A549 (cell line): ENCODE data around the gene SAPCD2. TPM values are rescaled to one million over a fixed set of nuclear protein-coding genes. Genes with fewer than 3 reads are reported as not detected.

Experiments
- ATAC-seq, 2 experiments: fragments of 200-7000 bp in 1 of 2; fragments of >200 bp in 1 of 2; cut with Nextera tagmentation in 1 of 2; cut with Tn5 transposase in 1 of 2; 3 replicates each; pipeline versions ENCODE4 v1.8.0 to v1.9.1; 2018 to 2020; ENCODE audit warnings: mild to moderate bottlenecking in 1 of 2, moderate library complexity in 1 of 2
- CTCF ChIA-PET: fragments of 300-600 bp; sonication (Branson Sonifier 250); formaldehyde crosslinking; extraction: SDS; loops from one replicate; lab custom pipeline; 2021; ENCODE audit warnings: antibody characterized with exemption, inconsistent platforms; lab: Yijun Ruan, JAX
- POLR2A ChIA-PET: fragments of 350-600 bp; formaldehyde crosslinking; extraction: SDS; loops from one replicate; lab custom pipeline; 2021; ENCODE audit warnings: antibody characterized with exemption, inconsistent platforms; lab: Yijun Ruan, JAX
- DNase-seq, 2 experiments: peaks; one replicate each; pipeline versions ENCODE4 v3.0.0 to v3.0.0-alpha.2; 2011 to 2016; ENCODE audit warnings: low read depth in 1 of 2, low spot score in 1 of 2
- FAIRE-seq: peaks from 2 replicates; lab custom pipeline; 2011; peaks lifted over from hg19 to GRCh38; lab: Jason Lieb, UNC
- H3K27ac ChIP-seq, 2 experiments: fragments of >200 bp; sonication (Bioruptor Twin); formaldehyde crosslinking; 3 replicates each; pipeline ENCODE4 v1.5.1; 2016 to 2017
- H3K4me1 ChIP-seq: fragments of >200 bp; sonication (Bioruptor Twin); formaldehyde crosslinking; 3 replicates; pipeline ENCODE4 v1.6.1; 2016
- H3K4me2 ChIP-seq: fragments of >200 bp; sonication (Bioruptor Twin); formaldehyde crosslinking; 3 replicates; pipeline ENCODE4 v1.6.1; 2016
- H3K4me3 ChIP-seq: fragments of >200 bp; sonication (Bioruptor Twin); formaldehyde crosslinking; 3 replicates; pipeline ENCODE4 v1.5.1; 2016
- H3K9me3 ChIP-seq: fragments of >200 bp; sonication (Bioruptor Twin); formaldehyde crosslinking; 3 replicates; pipeline ENCODE4 v1.6.1; 2016
- ESRRA ChIP-seq: fragments of 150-350 bp; IDR thresholded peaks from 2 replicates; pipeline ENCODE4 v1.6.1; 2014; ENCODE audit warnings: mild to moderate bottlenecking, low read length, borderline replicate concordance
- FOSB ChIP-seq: fragments of 250-450 bp; sonication (Bioruptor Pico); IDR thresholded peaks from 2 replicates; pipeline ENCODE4 v1.5.0; 2020; ENCODE audit warnings: mild to moderate bottlenecking, moderate library complexity
- FOSL2 ChIP-seq, 2 experiments: fragments of 450-650 bp in 1 of 2; fragments of >200 bp in 1 of 2; sonication (Bioruptor Twin) in 1 of 2; formaldehyde crosslinking; IDR thresholded peaks; 2 replicates each; pipeline versions ENCODE4 v1.5.0 to v1.6.1; 2016 to 2020; ENCODE audit warnings: mild to moderate bottlenecking in 1 of 2, moderate library complexity in 1 of 2
- HDAC2 ChIP-seq: fragments of 200-600 bp; sonication (generic); IDR thresholded peaks from 2 replicates; pipeline ENCODE4 v1.6.1; 2016
- HEYL ChIP-seq: fragments of 250-450 bp; sonication (Bioruptor Pico); IDR thresholded peaks from 2 replicates; pipeline ENCODE4 v1.8.0; 2021; ENCODE audit warnings: mild to moderate bottlenecking, moderate library complexity
- HMGXB4 ChIP-seq: fragments of 250-450 bp; sonication (Bioruptor Pico); IDR thresholded peaks from 2 replicates; pipeline ENCODE4 v1.5.0; 2021; ENCODE audit warnings: mild to moderate bottlenecking, moderate library complexity, borderline replicate concordance
- HOXA7 ChIP-seq: fragments of 250-450 bp; sonication (Bioruptor Pico); IDR thresholded peaks from 2 replicates; pipeline ENCODE4 v1.5.0; 2020; ENCODE audit warnings: mild to moderate bottlenecking, moderate library complexity
- JUN ChIP-seq, 2 experiments: fragments of >200 bp; sonication (Bioruptor Twin); formaldehyde crosslinking; IDR thresholded peaks; 2 replicates in 1 of 2; 3 replicates in 1 of 2; pipeline ENCODE4 v1.6.1; 2016 to 2017
- JUNB ChIP-seq: fragments of >200 bp; sonication (Bioruptor Twin); formaldehyde crosslinking; IDR thresholded peaks from 2 replicates; pipeline ENCODE4 v1.6.1; 2016
- KDM1A ChIP-seq: fragments of 200-600 bp; sonication (generic); IDR thresholded peaks from 2 replicates; pipeline ENCODE4 v1.6.1; 2016; ENCODE audit warnings: low read depth, mild to moderate bottlenecking
- KDM5A ChIP-seq: fragments of 200-600 bp; sonication (generic); IDR thresholded peaks from 2 replicates; pipeline ENCODE4 v1.6.1; 2016; ENCODE audit warnings: antibody characterized with exemption, mild to moderate bottlenecking
- MYC ChIP-seq: IDR thresholded peaks from 2 replicates; pipeline ENCODE4 v1.6.1; 2012; ENCODE audit warnings: mild to moderate bottlenecking, inconsistent platforms, low read length, improper control_type of control experiment, borderline replicate concordance
- NFE2L2 ChIP-seq: fragments of 150-350 bp; conservative IDR thresholded peaks from 2 replicates; pipeline ENCODE4 v1.6.1; 2014; ENCODE audit warnings: low read length
- NPAS2 ChIP-seq: fragments of 250-450 bp; sonication (Bioruptor Pico); IDR thresholded peaks from 2 replicates; pipeline ENCODE4 v1.8.0; 2022; ENCODE audit warnings: mild to moderate bottlenecking, moderate library complexity, borderline replicate concordance
- NR3C1 ChIP-seq: fragments of >200 bp; sonication (Bioruptor Twin); formaldehyde crosslinking; IDR thresholded peaks from 3 replicates; pipeline ENCODE4 v1.6.1; 2017
- RAD21 ChIP-seq, 2 experiments: fragments of >200 bp in 1 of 2; sonication (Bioruptor Twin) in 1 of 2; formaldehyde crosslinking in 1 of 2; IDR thresholded peaks in 1 of 2; conservative IDR thresholded peaks in 1 of 2; 2 replicates in 1 of 2; 3 replicates in 1 of 2; pipeline ENCODE4 v1.6.1; 2012 to 2018; ENCODE audit warnings: inconsistent platforms in 1 of 2
- RARB ChIP-seq: fragments of 250-450 bp; sonication (Bioruptor Pico); IDR thresholded peaks from 2 replicates; pipeline ENCODE4 v1.8.0; 2021; ENCODE audit warnings: mild to moderate bottlenecking, moderate library complexity
- SREBF2 ChIP-seq: fragments of 450-650 bp; IDR thresholded peaks from 2 replicates; pipeline ENCODE4 v1.6.1; 2014; ENCODE audit warnings: mild to moderate bottlenecking, moderate library complexity
- ZFP36 ChIP-seq: fragments of 450-650 bp; IDR thresholded peaks from 2 replicates; pipeline ENCODE4 v1.6.1; 2014; ENCODE audit warnings: borderline replicate concordance; ENCODE audit not compliant: partially characterized antibody
- WGBS: methylation state at CpG from one replicate; pipeline ENCODE4 v1.1.6; 2017; ENCODE audit errors: missing lambda C conversion rate; 5-methylcytosine and 5-hydroxymethylcytosine counted together
- polyA plus RNA-seq, 4 experiments: library from polyadenylated mRNA; depleted of rRNA in 3 of 4; stranded (reverse); fragments of >200 nt; fragmentation: RNase III in 1 of 4; extraction: RNeasy Plus Mini Kit Qiagen cat#74134 plus additional on column Dnase treatment in 1 of 4; gene quantifications; 2 replicates in 3 of 4; 3 replicates in 1 of 4; pipeline ENCODE4 v1.2.3, GENCODE V29; 2011 to 2017
- TF ChIP-seq, protein P1 (sequence below): fragments of >200 bp; sonication (Bioruptor Twin); formaldehyde crosslinking; IDR thresholded peaks from 3 replicates; pipeline ENCODE4 v1.6.1; 2016
- TF ChIP-seq, protein P2 (sequence below): fragments of >200 bp; sonication (Bioruptor Twin); formaldehyde crosslinking; IDR thresholded peaks from 3 replicates; pipeline ENCODE4 v1.5.1; 2016
- TF ChIP-seq, protein P3 (sequence below): fragments of 250-450 bp; sonication (Bioruptor Pico); IDR thresholded peaks from 2 replicates; pipeline ENCODE4 v1.5.0; 2020; ENCODE audit warnings: low read depth, mild to moderate bottlenecking, moderate library complexity
- TF ChIP-seq, protein P4 (sequence below): IDR thresholded peaks from 2 replicates; pipeline ENCODE4 v1.6.1; 2012

Gene SAPCD2
- polyA plus RNA-seq, 2 of the 4 experiments (the other 2 are of a cell fraction) = 6.9 to 14.6 TPM

DNA sequence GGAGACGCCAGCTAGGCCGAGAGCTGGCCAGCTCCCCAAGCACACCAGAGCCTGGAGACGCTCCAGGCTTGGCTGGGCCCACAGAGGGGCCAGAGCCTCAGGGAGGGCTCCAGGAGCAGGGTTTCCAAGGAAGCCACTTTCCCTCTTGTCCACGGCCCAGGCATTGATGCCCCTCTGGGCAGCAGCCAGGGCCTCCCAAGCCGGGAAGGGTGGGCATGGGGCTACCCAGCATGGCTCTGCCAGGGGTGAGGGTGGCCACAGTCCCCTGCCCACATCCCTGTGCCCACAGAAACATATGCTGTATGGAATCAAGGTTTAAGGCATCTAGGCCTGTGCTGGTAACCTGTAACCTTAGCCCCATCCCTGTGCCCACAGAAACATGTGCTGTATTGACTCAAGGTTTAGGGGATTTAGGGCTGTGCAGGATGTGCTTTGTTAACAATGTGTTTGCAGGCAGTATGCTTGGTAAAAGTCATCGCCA lies 45.7 kb upstream of the SAPCD2 start:
- TF ChIP-seq NR3C1 (no peak), HOXA7 (CRISPR knock-in tag) (no peak)
- Histone ChIP-seq H3K27ac (peak overlapping the region in 1 of 2 experiments; percentile 96; a peak in 1 of 6 replicates), H3K4me3 (no peak overlapping the region), H3K4me1 (peaks cover 6% of the 10 kb centered on the region; the same call in 2 of the 3 replicates), H3K4me2 (no peak overlapping the region), H3K9me3 (no peaks in the 10 kb centered on the region)
- ChIA-PET CTCF (interaction anchor here (0.6 to 10.8 kb wide), 4 partner anchors 11 to 108 kb away, joined by 3 to 113 read pairs (median 4); partner anchors contain the start of genes CYSRT1, RNF208 and RNF224), POLR2A (no interaction called here)
- peak in 1 of 2 experiments; percentile 2; a peak in 2 of 6 replicates for ATAC-seq
- FAIRE-seq = no peak
- whole genome bisulfite sequencing = 68% methylated on average over 4 of the region's 6 CpGs
- no peak for DNase-seq

GRCh38 chr9:137115394-137116026 lies 45.2 kb upstream of the SAPCD2 start:
- peak; percentile 4 to 12; a peak in 4 of 6 replicates for ATAC-seq
- Histone ChIP-seq H3K4me3 (peak overlapping the region; percentile 69), H3K4me2 (peak overlapping the region; percentile 100), H3K4me1 (peaks cover 6% of the 10 kb centered on the region; the same call in 2 of the 3 replicates), H3K27ac (peak overlapping the region; percentile 96 to 97), H3K9me3 (no peaks in the 10 kb centered on the region)
- FAIRE-seq = no peak
- POLR2A ChIA-PET = interaction anchor here (0.8 to 1.4 kb wide), 4 partner anchors 14 to 125 kb away, joined by 3 to 7 read pairs (median 4); partner anchors contain the start of genes MAN1B1 and TUBB4B
- WGBS = 84% methylated on average over 10 of the region's 21 CpGs
- DNase-seq = peak in 1 of 2 experiments; percentile 3
- TF ChIP-seq KDM1A (no peak), HEYL (CRISPR knock-in tag) (no peak), FOSL2 (IDR thresholded peaks at IDR 0.05) (no peak), FOSL2 (CRISPR knock-in tag; IDR thresholded peaks at IDR 0.05) (no peak), ZFP36 (no peak)
- CTCF ChIA-PET = interaction anchor here (0.6 to 10.8 kb wide), 11 partner anchors 12 to 153 kb away, joined by 3 to 113 read pairs (median 3); partner anchors contain the start of genes CYSRT1, LRRC26, RNF208 and RNF224

DNA sequence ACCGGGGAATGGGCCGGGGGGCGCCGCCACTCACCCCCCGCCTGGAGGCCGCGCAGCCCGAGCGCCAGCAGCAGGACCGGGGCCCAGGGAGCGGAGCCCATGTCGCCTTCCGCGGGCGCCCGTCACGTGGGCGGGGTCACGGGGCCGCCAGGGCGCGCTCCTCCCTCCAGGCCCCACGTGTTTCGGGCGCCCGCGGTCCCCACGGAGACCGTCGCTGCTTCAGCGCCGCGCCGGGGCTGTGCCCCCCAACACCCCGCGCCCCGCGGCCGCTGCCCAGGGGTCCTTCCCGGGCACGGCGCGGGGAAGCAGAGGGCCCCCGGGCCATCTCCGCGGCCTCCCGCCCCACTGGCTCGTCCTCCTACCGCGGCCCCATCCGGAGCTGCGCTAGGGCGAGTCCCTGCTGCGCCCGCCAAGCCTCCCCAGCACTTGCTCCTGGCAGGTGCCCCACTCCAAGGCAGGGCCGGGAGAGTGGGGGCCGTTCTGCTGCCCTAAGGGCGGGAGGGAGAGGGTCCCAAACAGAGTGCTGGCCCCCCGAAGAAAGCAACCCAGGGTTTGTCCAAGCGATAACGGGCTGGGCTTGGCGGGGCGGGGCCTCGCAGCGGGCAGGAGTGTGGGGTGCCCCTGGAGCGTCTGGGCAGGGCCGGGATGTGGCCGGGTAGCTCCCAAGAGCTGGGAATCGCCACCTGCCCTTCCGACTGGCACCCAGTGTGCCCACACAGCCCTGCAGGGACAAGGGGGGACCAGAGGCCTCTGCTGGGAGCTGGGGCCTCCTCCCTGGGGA lies 44.4 kb upstream of the SAPCD2 start, which contains the start of gene DPP7:
Gene DPP7 (minus strand): TSS at position 121 of the 781 bp plus-strand sequence. CDS start 20 bp downstream, at position 101.
- FAIRE-seq (no peak), ATAC-seq (peak; percentile 78 to 79), DNase-seq (peak; percentile 59 to 76)
- 12% methylated on average over 5 of the region's 70 CpGs for WGBS
- POLR2A ChIA-PET = interaction anchor here (0.8 to 1.4 kb wide), 4 partner anchors 15 to 126 kb away, joined by 3 to 7 read pairs (median 4); partner anchors contain the start of genes MAN1B1 and TUBB4B
- no peaks in the 10 kb centered on the region for H3K9me3 ChIP-seq
- H3K27ac ChIP-seq = peak within 1 kb of the TSS; percentile 96 to 97
- peak within 1 kb of the TSS; percentile 100 for H3K4me2 ChIP-seq
- H3K4me1 ChIP-seq = peaks cover 6% of the 10 kb centered on the region; the same call in 2 of the 3 replicates
- CTCF ChIA-PET = interaction anchor here (0.7 to 10.8 kb wide), 11 partner anchors 26 to 152 kb away, joined by 3 to 113 read pairs (median 3); partner anchors contain the start of genes CYSRT1, LRRC26, RNF208 and RNF224
- peak within 1 kb of the TSS; percentile 69 for H3K4me3 ChIP-seq
- TF ChIP-seq, protein P1, sequence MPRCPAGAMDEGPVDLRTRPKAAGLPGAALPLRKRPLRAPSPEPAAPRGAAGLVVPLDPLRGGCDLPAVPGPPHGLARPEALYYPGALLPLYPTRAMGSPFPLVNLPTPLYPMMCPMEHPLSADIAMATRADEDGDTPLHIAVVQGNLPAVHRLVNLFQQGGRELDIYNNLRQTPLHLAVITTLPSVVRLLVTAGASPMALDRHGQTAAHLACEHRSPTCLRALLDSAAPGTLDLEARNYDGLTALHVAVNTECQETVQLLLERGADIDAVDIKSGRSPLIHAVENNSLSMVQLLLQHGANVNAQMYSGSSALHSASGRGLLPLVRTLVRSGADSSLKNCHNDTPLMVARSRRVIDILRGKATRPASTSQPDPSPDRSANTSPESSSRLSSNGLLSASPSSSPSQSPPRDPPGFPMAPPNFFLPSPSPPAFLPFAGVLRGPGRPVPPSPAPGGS = peak; percentile 62; the same call in 2 of the 3 replicates
- TF ChIP-seq RARB (CRISPR knock-in tag) = no peak
- TF ChIP-seq ESRRA = no peak
- TF ChIP-seq HDAC2 = no peak
- TF ChIP-seq SREBF2 = no peak
- TF ChIP-seq, protein P2, sequence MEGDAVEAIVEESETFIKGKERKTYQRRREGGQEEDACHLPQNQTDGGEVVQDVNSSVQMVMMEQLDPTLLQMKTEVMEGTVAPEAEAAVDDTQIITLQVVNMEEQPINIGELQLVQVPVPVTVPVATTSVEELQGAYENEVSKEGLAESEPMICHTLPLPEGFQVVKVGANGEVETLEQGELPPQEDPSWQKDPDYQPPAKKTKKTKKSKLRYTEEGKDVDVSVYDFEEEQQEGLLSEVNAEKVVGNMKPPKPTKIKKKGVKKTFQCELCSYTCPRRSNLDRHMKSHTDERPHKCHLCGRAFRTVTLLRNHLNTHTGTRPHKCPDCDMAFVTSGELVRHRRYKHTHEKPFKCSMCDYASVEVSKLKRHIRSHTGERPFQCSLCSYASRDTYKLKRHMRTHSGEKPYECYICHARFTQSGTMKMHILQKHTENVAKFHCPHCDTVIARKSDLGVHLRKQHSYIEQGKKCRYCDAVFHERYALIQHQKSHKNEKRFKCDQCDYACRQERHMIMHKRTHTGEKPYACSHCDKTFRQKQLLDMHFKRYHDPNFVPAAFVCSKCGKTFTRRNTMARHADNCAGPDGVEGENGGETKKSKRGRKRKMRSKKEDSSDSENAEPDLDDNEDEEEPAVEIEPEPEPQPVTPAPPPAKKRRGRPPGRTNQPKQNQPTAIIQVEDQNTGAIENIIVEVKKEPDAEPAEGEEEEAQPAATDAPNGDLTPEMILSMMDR = no peak
- no peak for TF ChIP-seq JUNB
- TF ChIP-seq, protein P3, sequence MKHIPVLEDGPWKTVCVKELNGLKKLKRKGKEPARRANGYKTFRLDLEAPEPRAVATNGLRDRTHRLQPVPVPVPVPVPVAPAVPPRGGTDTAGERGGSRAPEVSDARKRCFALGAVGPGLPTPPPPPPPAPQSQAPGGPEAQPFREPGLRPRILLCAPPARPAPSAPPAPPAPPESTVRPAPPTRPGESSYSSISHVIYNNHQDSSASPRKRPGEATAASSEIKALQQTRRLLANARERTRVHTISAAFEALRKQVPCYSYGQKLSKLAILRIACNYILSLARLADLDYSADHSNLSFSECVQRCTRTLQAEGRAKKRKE = peak; percentile 65
- no peak for TF ChIP-seq KDM5A
- TF ChIP-seq, protein P4, sequence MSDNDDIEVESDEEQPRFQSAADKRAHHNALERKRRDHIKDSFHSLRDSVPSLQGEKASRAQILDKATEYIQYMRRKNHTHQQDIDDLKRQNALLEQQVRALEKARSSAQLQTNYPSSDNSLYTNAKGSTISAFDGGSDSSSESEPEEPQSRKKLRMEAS = peak; percentile 89
- TF ChIP-seq MYC = no peak
- TF ChIP-seq HMGXB4 = no peak
- TF ChIP-seq FOSB (CRISPR knock-in tag) = no peak
- no peak for TF ChIP-seq NR3C1
- peak; percentile 55 to 79; a peak in 3 of 5 replicates for TF ChIP-seq JUN (IDR thresholded peaks at IDR 0.05)
- TF ChIP-seq NPAS2 (CRISPR knock-in tag) = peak; percentile 76
- TF ChIP-seq RAD21 (conservative IDR thresholded peaks at IDR 0.05 in 1 of 2, IDR thresholded peaks at IDR 0.05 in 1 of 2) = no peak
- TF ChIP-seq NFE2L2 = no peak
